Ectodermal cell (in vitro differentiated cells): ENCODE data around the gene CTNNBL1.
"Not testable (repeated sequence)": the region's sequence is repeated elsewhere in the genome, so short reads cannot be mapped to it uniquely, and the experiment has no call there.

Source experiments
- H3K27ac ChIP-seq: 2 replicates; pipeline ENCODE4 v1.7.0; 2013; ENCODE audit warnings: mild to moderate bottlenecking, low read depth, low read length; ENCODE audit not compliant: insufficient read depth, poor library complexity, severe bottlenecking
- H3K27me3 ChIP-seq: 2 replicates; pipeline ENCODE4 v1.7.0; 2013; ENCODE audit warnings: mild to moderate bottlenecking, low read length; ENCODE audit not compliant: insufficient read depth, control insufficient read depth, poor library complexity, severe bottlenecking
- H3K36me3 ChIP-seq: one replicate; pipeline ENCODE4 v1.7.0; 2013; ENCODE audit warnings: low read length; ENCODE audit not compliant: control insufficient read depth, insufficient read depth
- H3K4me1 ChIP-seq: one replicate; pipeline ENCODE4 v1.7.0; 2013; ENCODE audit warnings: low read length; ENCODE audit not compliant: control insufficient read depth, insufficient read depth
- H3K4me3 ChIP-seq: 2 replicates; pipeline ENCODE4 v1.7.0; 2013; ENCODE audit warnings: low read depth, low read length, control low read depth; ENCODE audit not compliant: insufficient read depth
- H3K9me3 ChIP-seq: 2 replicates; pipeline ENCODE4 v1.7.0; 2013; ENCODE audit warnings: mild to moderate bottlenecking, low read length, moderate library complexity; ENCODE audit not compliant: control insufficient read depth
- WGBS, 2 experiments: methylation state at CpG; one replicate each; pipeline ENCODE4 v1.1.7; 2013; ENCODE audit warnings: missing lambda C conversion rate in 2 of 2; 5-methylcytosine and 5-hydroxymethylcytosine counted together

The CTNNBL1 gene

GRCh38 chr20:37706298-37706697 lies 12.5 kb downstream of the CTNNBL1 start:
- H3K27ac ChIP-seq, result no peak overlapping the region
- peaks cover 5% of the 10 kb centered on the region for H3K9me3 ChIP-seq
- H3K36me3 ChIP-seq, result no peaks in the 10 kb centered on the region
- peaks cover 9% of the 10 kb centered on the region for H3K4me1 ChIP-seq
- no peak overlapping the region for H3K4me3 ChIP-seq
- WGBS, 2 experiments, result 90 to 97% methylated on average over 2 to 3 of the region's 3 CpGs
- H3K27me3 ChIP-seq, result no peaks in the 10 kb centered on the region

GRCh38 chr20:37711001-37711400 lies 17.2 kb downstream of the CTNNBL1 start:
- peaks cover 24% of the 10 kb centered on the region for H3K4me1 ChIP-seq
- no peaks in the 10 kb centered on the region for H3K27me3 ChIP-seq
- 91 to 92% methylated on average over 2 of the region's 2 CpGs for WGBS, 2 experiments
- no peak overlapping the region for H3K4me3 ChIP-seq
- H3K27ac ChIP-seq, result no peak overlapping the region
- peaks cover 5% of the 10 kb centered on the region for H3K9me3 ChIP-seq
- H3K36me3 ChIP-seq, result no peaks in the 10 kb centered on the region

- peaks cover 24% of the 10 kb centered on the region for H3K4me1 ChIP-seq
- H3K4me3 ChIP-seq, result no peak overlapping the region
- no peaks in the 10 kb centered on the region for H3K36me3 ChIP-seq
- peaks cover 3% of the 10 kb centered on the region for H3K9me3 ChIP-seq
- H3K27ac ChIP-seq, result no peak overlapping the region
- 92 to 94% methylated on average over 8 to 9 of the region's 9 CpGs for WGBS, 2 experiments
- no peaks in the 10 kb centered on the region for H3K27me3 ChIP-seq
Measured at GRCh38 chr20:37711994-37712964, 18.4 kb downstream of the CTNNBL1 start.

GRCh38 chr20:37713396-37713795 lies 19.6 kb downstream of the CTNNBL1 start:
- whole genome bisulfite sequencing, 2 experiments, result 86 to 92% methylated on average over 4 of the region's 4 CpGs
- H3K4me3 ChIP-seq, result no peak overlapping the region
- H3K4me1 ChIP-seq, result peaks cover 24% of the 10 kb centered on the region
- no peaks in the 10 kb centered on the region for H3K36me3 ChIP-seq
- no peaks in the 10 kb centered on the region for H3K9me3 ChIP-seq
- no peaks in the 10 kb centered on the region for H3K27me3 ChIP-seq
- no peak overlapping the region for H3K27ac ChIP-seq

GRCh38 chr20:37714978-37715672 lies 21.3 kb downstream of the CTNNBL1 start:
- Histone ChIP-seq H3K4me1 (peaks cover 24% of the 10 kb centered on the region), H3K36me3 (no peaks in the 10 kb centered on the region), H3K4me3 (no peak overlapping the region), H3K9me3 (no peaks in the 10 kb centered on the region), H3K27me3 (no peaks in the 10 kb centered on the region), H3K27ac (no peak overlapping the region)
- WGBS, 2 experiments, result 95 to 98% methylated on average over 10 of the region's 10 CpGs

- no peak overlapping the region for H3K4me3 ChIP-seq
- peaks cover 30% of the 10 kb centered on the region for H3K4me1 ChIP-seq
- no peaks in the 10 kb centered on the region for H3K36me3 ChIP-seq
- no peak overlapping the region for H3K27ac ChIP-seq
- no peaks in the 10 kb centered on the region for H3K27me3 ChIP-seq
- WGBS, 2 experiments, result 94 to 100% methylated on average over 1 of the region's 1 CpG
- H3K9me3 ChIP-seq, result peaks cover 2% of the 10 kb centered on the region
Measured at GRCh38 chr20:37721751-37722150, 27.9 kb downstream of the CTNNBL1 start.

- WGBS, 2 experiments, result 94 to 95% methylated on average over 3 of the region's 4 CpGs
- H3K4me3 ChIP-seq, H3K36me3 ChIP-seq, H3K9me3 ChIP-seq, H3K27me3 ChIP-seq, H3K27ac ChIP-seq: not testable (repeated sequence)
- H3K4me1 ChIP-seq, result peaks cover 36% of the 10 kb centered on the region
Measured at GRCh38 chr20:37722312-37722711, 28.5 kb downstream of the CTNNBL1 start.

GRCh38 chr20:37723668-37724067 lies 29.8 kb downstream of the CTNNBL1 start:
- Histone ChIP-seq H3K27me3 (no peaks in the 10 kb centered on the region), H3K27ac (no peak overlapping the region), H3K4me1 (peaks cover 49% of the 10 kb centered on the region)

GRCh38 chr20:37725165-37725564 lies 31.3 kb downstream of the CTNNBL1 start:
- no peak overlapping the region for H3K27ac ChIP-seq
- no peaks in the 10 kb centered on the region for H3K36me3 ChIP-seq
- no peaks in the 10 kb centered on the region for H3K27me3 ChIP-seq
- H3K4me1 ChIP-seq, result peaks cover 64% of the 10 kb centered on the region
- H3K4me3 ChIP-seq, result no peak overlapping the region
- 94 to 96% methylated on average over 7 of the region's 7 CpGs for WGBS, 2 experiments
- peaks cover 2% of the 10 kb centered on the region for H3K9me3 ChIP-seq

More at GRCh38 chr20:37723668-37724067, 29.8 kb downstream of the CTNNBL1 start:
- H3K4me3 ChIP-seq, result no peak overlapping the region
- H3K9me3 ChIP-seq, result peaks cover 2% of the 10 kb centered on the region
- no peaks in the 10 kb centered on the region for H3K36me3 ChIP-seq

- H3K4me1 ChIP-seq, result peaks cover 70% of the 10 kb centered on the region
- 83 to 87% methylated on average over 3 to 5 of the region's 5 CpGs for WGBS, 2 experiments
- peaks cover 2% of the 10 kb centered on the region for H3K9me3 ChIP-seq
- peak overlapping the region; percentile 93 for H3K27ac ChIP-seq
- no peaks in the 10 kb centered on the region for H3K27me3 ChIP-seq
- H3K4me3 ChIP-seq, result no peak overlapping the region
- H3K36me3 ChIP-seq, result no peaks in the 10 kb centered on the region
Measured at GRCh38 chr20:37725855-37726254, 32.0 kb downstream of the CTNNBL1 start.
